HG03469 (cell line): ENCODE measurements around the gene SPATC1L.
"Not testable (repeated sequence)": the region's sequence is repeated elsewhere in the genome, so short reads cannot be mapped to it uniquely, and the experiment has no call there.

Source experiments
- ATAC-seq: cut with Tn5 transposase; IDR thresholded peaks from one replicate; pipeline ENCODE4 v1.9.1; 2021; ENCODE audit warnings: mild to moderate bottlenecking, moderate library complexity, moderate number of reproducible peaks; ENCODE audit not compliant: unreplicated experiment

Gene SPATC1L

DNA sequence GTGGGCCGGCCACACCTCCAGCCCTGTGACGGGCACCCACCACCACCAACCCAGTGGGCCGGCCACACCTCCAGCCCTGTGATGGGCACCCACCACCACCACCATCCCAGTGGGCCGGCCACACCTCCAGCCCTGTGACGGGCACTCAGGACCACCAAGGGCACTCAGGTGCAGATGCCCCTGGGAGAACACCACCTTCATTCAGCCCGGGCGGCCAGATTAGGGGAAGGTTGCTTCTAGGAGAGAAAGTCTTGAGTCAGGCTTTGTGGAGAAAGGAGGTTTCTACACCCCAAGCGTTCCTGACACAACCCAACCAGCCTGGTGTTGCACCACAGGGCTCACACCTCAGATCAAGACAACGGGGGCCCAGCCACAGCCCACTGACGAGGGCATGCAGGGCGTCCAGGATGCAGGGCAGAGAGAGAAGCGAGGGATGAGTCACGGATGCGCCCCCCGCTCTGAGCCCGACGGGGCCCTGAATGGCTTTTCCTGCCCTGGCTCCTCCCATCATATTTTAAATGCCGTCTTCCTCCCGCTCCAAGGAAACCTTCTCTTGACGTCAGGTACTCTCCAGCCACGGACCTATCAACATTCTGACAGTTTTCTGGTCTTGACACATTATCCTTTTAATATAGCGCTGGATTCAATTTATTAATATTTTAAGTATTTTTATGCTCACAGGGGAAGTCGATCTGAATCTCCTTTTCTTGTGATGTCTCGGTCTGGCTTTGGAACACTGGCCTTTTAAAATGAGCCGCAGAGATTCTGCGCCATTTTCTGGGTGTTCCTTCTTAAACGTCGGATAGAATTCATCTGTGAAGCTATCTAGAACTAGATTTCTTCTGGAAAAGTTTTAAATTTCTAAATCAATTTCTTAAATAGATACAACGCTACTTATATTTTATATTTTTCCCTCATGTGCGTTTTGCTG, 631 bp upstream of the SPATC1L start:
- ATAC-seq, result no peak

- ATAC-seq, result not testable (repeated sequence)
These were observed 836 bp downstream of the SPATC1L start for GRCh38 chr21:46183337-46183909.

- ATAC-seq, result no peak
These were observed 1.5 kb downstream of the SPATC1L start for GRCh38 chr21:46182548-46183336.

DNA sequence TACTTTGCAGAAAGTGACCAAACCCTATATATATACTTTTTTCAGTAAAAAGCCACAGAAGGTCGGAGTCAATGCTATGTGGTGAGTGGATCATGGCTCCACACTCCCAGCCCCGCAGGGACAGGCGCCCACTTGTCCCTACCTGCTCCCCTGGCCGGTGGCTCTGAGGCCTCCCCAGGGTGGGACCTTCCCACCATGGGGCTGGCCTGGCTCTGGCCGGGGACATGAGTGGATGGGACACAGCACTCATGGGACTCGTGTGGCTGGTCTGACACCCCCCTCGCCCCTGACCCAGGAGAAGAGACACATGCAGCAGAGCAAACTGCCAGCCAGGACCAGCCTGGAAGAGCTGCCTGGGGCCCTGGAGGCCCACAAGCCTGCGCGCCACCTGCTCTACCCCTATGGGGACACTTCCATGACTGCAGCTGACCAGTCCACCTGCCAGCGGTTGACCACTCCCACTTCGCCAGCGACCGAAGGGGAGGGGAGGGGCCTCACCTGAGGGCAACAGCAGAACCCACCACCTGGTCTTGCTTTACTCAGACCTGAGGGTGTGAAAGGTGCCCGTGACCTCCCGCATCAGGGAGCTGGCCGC, 2.2 kb downstream of the SPATC1L start:
- no peak for ATAC-seq

- no peak for ATAC-seq
These were observed 2.8 kb downstream of the SPATC1L start for GRCh38 chr21:46181436-46181835.

GRCh38 chr21:46180778-46181391, 3.4 kb downstream of the SPATC1L start:
- ATAC-seq, result no peak

- no peak for ATAC-seq
These were observed 4.1 kb downstream of the SPATC1L start for GRCh38 chr21:46180079-46180722.

GRCh38 chr21:46179708-46180078, 4.6 kb downstream of the SPATC1L start:
- ATAC-seq, result no peak

- no peak for ATAC-seq
These were observed 5.3 kb downstream of the SPATC1L start for GRCh38 chr21:46178961-46179360.

DNA sequence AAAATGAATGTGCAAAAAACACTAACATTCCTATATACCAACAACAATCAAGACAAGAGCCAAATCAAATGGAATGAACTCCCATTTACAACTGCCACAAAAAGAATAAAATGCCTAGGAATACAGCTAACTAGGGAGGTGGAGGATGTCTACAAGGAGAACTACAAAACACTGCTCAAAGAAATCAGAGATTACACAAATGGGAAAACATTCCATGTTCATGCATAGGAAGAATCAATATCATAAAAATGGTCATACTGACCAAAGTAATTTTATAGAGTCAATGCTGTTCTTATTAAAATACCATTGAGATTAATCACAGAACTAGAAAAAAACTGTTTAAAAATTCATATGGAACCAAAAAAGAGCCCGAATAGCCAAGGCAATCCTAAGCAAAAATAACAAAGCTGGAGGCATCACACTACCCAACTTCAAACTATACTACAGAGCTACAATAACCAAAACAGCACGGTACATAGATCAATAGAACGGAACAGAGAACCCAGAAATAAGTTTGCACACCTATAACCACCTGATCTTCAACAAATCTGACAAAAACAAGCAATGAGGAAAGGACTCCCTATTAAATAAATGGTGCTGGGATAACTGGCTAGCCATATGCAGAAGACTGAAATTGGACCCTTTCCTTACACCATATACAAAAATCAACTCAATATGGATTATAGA, 7.7 kb downstream of the SPATC1L start:
- not testable (repeated sequence) for ATAC-seq

- no peak for ATAC-seq
These were observed 10.7 kb downstream of the SPATC1L start for GRCh38 chr21:46173573-46173972.

DNA sequence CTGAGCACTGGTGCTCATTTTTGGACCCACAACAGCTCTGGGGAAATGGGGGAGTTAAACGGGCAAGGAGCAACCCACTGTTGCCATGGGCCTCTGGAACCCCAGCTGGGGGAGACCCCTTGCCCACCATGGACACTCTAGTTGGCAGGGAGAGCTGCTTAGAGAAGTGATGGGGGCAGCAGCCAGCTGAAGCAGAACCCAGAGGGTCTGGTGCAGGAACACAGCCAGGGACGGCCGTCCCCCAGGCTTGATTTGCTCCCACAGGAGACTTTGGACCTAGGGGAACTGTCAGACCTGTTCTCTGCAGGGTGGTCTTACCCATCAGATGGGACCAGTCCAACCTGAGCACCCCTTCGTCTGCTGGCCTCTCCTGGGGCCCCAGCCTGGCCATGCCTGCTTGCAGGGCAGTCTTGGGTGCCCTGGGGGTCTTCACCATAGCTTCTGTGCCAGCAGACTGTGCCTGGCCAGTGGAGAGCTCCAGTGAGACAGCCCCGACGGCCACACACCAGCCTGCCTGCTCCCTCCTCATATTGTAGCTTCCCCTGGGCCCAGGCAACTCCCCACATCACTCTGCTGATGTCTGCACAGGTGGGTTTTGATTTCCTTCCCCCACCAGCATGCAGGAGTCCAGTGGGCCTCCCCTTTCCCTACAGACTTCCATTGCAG, 11.3 kb downstream of the SPATC1L start:
- ATAC-seq, result no peak

GRCh38 chr21:46171996-46172862, 12.0 kb downstream of the SPATC1L start:
- ATAC-seq, result no peak

GRCh38 chr21:46171585-46171984, 12.7 kb downstream of the SPATC1L start:
- ATAC-seq, result no peak

- not testable (repeated sequence) for ATAC-seq
These were observed 13.6 kb downstream of the SPATC1L start for GRCh38 chr21:46170436-46171193.

GRCh38 chr21:46168659-46169386, 15.4 kb downstream of the SPATC1L start:
- ATAC-seq, result no peak

GRCh38 chr21:46168238-46168637, 16.0 kb downstream of the SPATC1L start:
- ATAC-seq, result no peak
